K562 (cell line): ENCODE data around the gene TNPO2. TPM values are rescaled to one million over a fixed set of nuclear protein-coding genes. Genes with fewer than 3 reads are reported as not detected.

ENCODE experiments used
- ATAC-seq: fragments of 200-7000 bp; cut with Tn5 transposase; 3 replicates; pipeline ENCODE4 v1.9.1; 2020; ENCODE audit warnings: moderate library complexity
- BruUV-seq: library from RNA; stranded (reverse); fragments of 400-500 nt; replicated peaks from 2 replicates; lab custom pipeline; 2021; lab: Mats Ljungman, UMichigan
- CTCF ChIA-PET: fragments of 300-600 bp; formaldehyde crosslinking; extraction: SDS; loops from one replicate; lab custom pipeline; 2021; ENCODE audit warnings: low intra/inter-chr PET ratio; lab: Yijun Ruan, JAX
- POLR2A ChIA-PET: fragments of 300-600, 350-650 bp; sonication (Branson Sonifier 250); formaldehyde crosslinking; extraction: SDS; loops from one replicate; lab custom pipeline; 2021; ENCODE audit warnings: antibody characterized with exemption, inconsistent platforms; lab: Yijun Ruan, JAX
- DNase-seq, 4 experiments: peaks; one replicate each; pipeline versions ENCODE4 v3.0.0 to v3.0.0-alpha.2; 2011 to 2018; ENCODE audit warnings: low spot score in 3 of 4, mixed read lengths in 3 of 4; ENCODE audit errors: extremely low read depth in 1 of 4
- FAIRE-seq: peaks from 2 replicates; lab custom pipeline; 2011; peaks lifted over from hg19 to GRCh38; lab: Jason Lieb, UNC
- H2AFZ ChIP-seq: 2 replicates; pipeline ENCODE4 v1.6.0; 2011; ENCODE audit warnings: low read depth, low read length, control low read depth, inconsistent platforms
- H3K27ac ChIP-seq: fragments of 200-600 bp; 3 replicates; pipeline ENCODE4 v1.8.0; 2011; ENCODE audit warnings: low read depth, mild to moderate bottlenecking, control low read depth, inconsistent platforms, low read length, moderate library complexity, mixed read lengths; ENCODE audit errors: extremely low read depth
- H3K27me3 ChIP-seq, 2 experiments: fragments of 300-600 bp in 1 of 2; 2 replicates in 1 of 2; 3 replicates in 1 of 2; pipeline versions ENCODE4 v1.6.0 to v1.8.0; 2011; ENCODE audit warnings: inconsistent platforms in 2 of 2, low read length in 2 of 2, mild to moderate bottlenecking in 1 of 2, mixed read lengths in 1 of 2, moderate library complexity in 1 of 2; ENCODE audit not compliant: control insufficient read depth in 2 of 2, insufficient read depth in 2 of 2
- H3K36me3 ChIP-seq: fragments of 300-600 bp; 3 replicates; pipeline ENCODE4 v1.8.0; 2011; ENCODE audit warnings: mild to moderate bottlenecking, low read length, inconsistent platforms; ENCODE audit not compliant: control insufficient read depth, insufficient read depth
- H3K4me1 ChIP-seq, 2 experiments: fragments of 200-600 bp in 1 of 2; replicated peaks in 1 of 2; 2 replicates in 1 of 2; 3 replicates in 1 of 2; pipeline versions ENCODE4 v1.5.1 to v1.8.0; 2011; ENCODE audit warnings: inconsistent platforms in 2 of 2, low read length in 2 of 2, mild to moderate bottlenecking in 1 of 2, mixed read lengths in 1 of 2, moderate library complexity in 1 of 2; ENCODE audit not compliant: control insufficient read depth in 2 of 2, insufficient read depth in 2 of 2
- H3K4me2 ChIP-seq: 2 replicates; pipeline ENCODE4 v1.6.1; 2011; ENCODE audit warnings: low read length, control low read depth, inconsistent platforms, mixed read lengths; ENCODE audit not compliant: insufficient read depth
- H3K4me3 ChIP-seq: fragments of 200-600 bp; sonication (generic), shearing (Covaris generic); 2 replicates; pipeline ENCODE4 v1.5.1; 2016; ENCODE audit warnings: control low read depth, inconsistent platforms
- H3K79me2 ChIP-seq: fragments of 200-600 bp; 3 replicates; pipeline ENCODE4 v1.8.0; 2011; ENCODE audit warnings: low read length, inconsistent platforms; ENCODE audit not compliant: control insufficient read depth, insufficient read depth
- H3K9ac ChIP-seq, 2 experiments: 2 replicates each; pipeline versions ENCODE4 v1.6.0 to v1.6.1; 2011; ENCODE audit warnings: low read depth in 2 of 2, low read length in 2 of 2, control low read depth in 1 of 2, inconsistent platforms in 1 of 2, mild to moderate bottlenecking in 1 of 2, mixed read lengths in 1 of 2; ENCODE audit not compliant: insufficient read depth in 1 of 2
- H3K9me1 ChIP-seq: one replicate; pipeline ENCODE4 v1.6.0; 2011; ENCODE audit warnings: inconsistent platforms, mild to moderate bottlenecking, low read length, moderate library complexity; ENCODE audit not compliant: control insufficient read depth, insufficient read depth
- H3K9me3 ChIP-seq: replicated peaks from 2 replicates; pipeline ENCODE4 v1.5.1; 2011; ENCODE audit warnings: low read depth, low read length, inconsistent platforms; ENCODE audit not compliant: control insufficient read depth, insufficient read depth
- H4K20me1 ChIP-seq: replicated peaks from 2 replicates; pipeline ENCODE4 v1.6.1; 2011; ENCODE audit warnings: low read length, inconsistent platforms, mixed read lengths; ENCODE audit not compliant: control insufficient read depth, insufficient read depth
- ATF7 ChIP-seq: fragments of 450-650 bp; IDR thresholded peaks from 2 replicates; pipeline ENCODE4 v1.7.1; 2014; ENCODE audit warnings: mild to moderate bottlenecking, moderate library complexity
- BMI1 ChIP-seq: fragments of 150-350 bp; IDR thresholded peaks from 2 replicates; pipeline ENCODE4 v1.6.1; 2014; ENCODE audit warnings: low read length
- COPS2 ChIP-seq: fragments of 450-650 bp; conservative IDR thresholded peaks from 2 replicates; pipeline ENCODE4 v1.6.1; 2016; ENCODE audit warnings: mild to moderate bottlenecking, moderate library complexity
- ETS2 ChIP-seq: IDR thresholded peaks from 2 replicates; pipeline ENCODE4 v1.6.1; 2016; ENCODE audit warnings: borderline replicate concordance, missing genetic modification characterization, mild to moderate bottlenecking, moderate library complexity, missing compliant biosample characterization; ENCODE audit not compliant: poor library complexity, severe bottlenecking
- FOXK1 ChIP-seq: sonication (generic); formaldehyde crosslinking; IDR thresholded peaks from 2 replicates; pipeline ENCODE4 v1.8.0; 2022; ENCODE audit warnings: missing genetic modification reagents, mild to moderate bottlenecking, borderline replicate concordance
- KAT8 ChIP-seq: fragments of 450-650 bp; IDR thresholded peaks from 2 replicates; pipeline ENCODE4 v1.6.1; 2016; ENCODE audit warnings: low read depth, mild to moderate bottlenecking
- POLR2G ChIP-seq: fragments of 200-400 bp; formaldehyde crosslinking; IDR thresholded peaks from 2 replicates; pipeline ENCODE4 v1.6.1; 2017; ENCODE audit warnings: low read depth, mild to moderate bottlenecking, antibody characterized with exemption, low read length, moderate library complexity
- RBFOX2 ChIP-seq: fragments of 200-400 bp; formaldehyde crosslinking; IDR thresholded peaks from 2 replicates; pipeline ENCODE4 v1.6.1; 2017; ENCODE audit warnings: low read depth, mild to moderate bottlenecking, low read length, moderate library complexity
- RBM22 ChIP-seq: fragments of 200-400 bp; formaldehyde crosslinking; IDR thresholded peaks from 2 replicates; pipeline ENCODE4 v1.6.1; 2018; ENCODE audit warnings: low read length, low read depth; ENCODE audit not compliant: poor library complexity, severe bottlenecking
- RUNX1 ChIP-seq: sonication (generic); IDR thresholded peaks from 2 replicates; pipeline ENCODE4 v1.6.1; 2016; ENCODE audit warnings: antibody characterized with exemption, low read depth
- SAP30 ChIP-seq: fragments of 200-600 bp; sonication (generic); IDR thresholded peaks from 2 replicates; pipeline ENCODE4 v1.6.1; 2012; ENCODE audit warnings: borderline replicate concordance, low read depth, mild to moderate bottlenecking, moderate library complexity, low read length, control low read depth, inconsistent platforms; ENCODE audit not compliant: insufficient read depth, poor library complexity, severe bottlenecking
- SIRT6 ChIP-seq: IDR thresholded peaks from one replicate; pipeline ENCODE4 v1.6.1; 2012; ENCODE audit warnings: low read depth, mild to moderate bottlenecking, control low read depth, inconsistent platforms, low read length, moderate library complexity
- SMAD4 ChIP-seq: fragments of 250-450 bp; sonication (Bioruptor Pico); conservative IDR thresholded peaks from 2 replicates; pipeline ENCODE4 v1.8.0; 2021; ENCODE audit warnings: inconsistent platforms, mild to moderate bottlenecking, moderate library complexity
- SREBF1 ChIP-seq: fragments of 150-350 bp; IDR thresholded peaks from 2 replicates; pipeline ENCODE4 v1.6.1; 2014; ENCODE audit warnings: antibody characterized with exemption, low read depth, low read length, borderline replicate concordance
- ZEB2 ChIP-seq: fragments of 450-650 bp; IDR thresholded peaks from 2 replicates; pipeline ENCODE4 v1.6.1; 2016
- ZNF140 ChIP-seq: fragments of 250-450 bp; sonication (Bioruptor Pico); IDR thresholded peaks from 2 replicates; pipeline ENCODE4 v1.8.0; 2021; ENCODE audit warnings: moderate library complexity, mild to moderate bottlenecking, inconsistent platforms
- ZNF212 ChIP-seq: fragments of 450-650 bp; formaldehyde crosslinking; IDR thresholded peaks from 2 replicates; pipeline ENCODE4 v1.4.0; 2020; ENCODE audit warnings: mild to moderate bottlenecking
- ZNF384 ChIP-seq: IDR thresholded peaks from 2 replicates; pipeline ENCODE4 v1.6.1; 2012; ENCODE audit warnings: low read depth, low read length, improper control_type of control experiment
- WGBS: fragments of 100-300 bp; shearing (Covaris generic); methylation state at CpG from one replicate; pipeline ENCODE4 v1.1.6; 2016; ENCODE audit warnings: low coverage, mixed read lengths; ENCODE audit not compliant: insufficient coverage; ENCODE audit errors: missing lambda C conversion rate; 5-methylcytosine and 5-hydroxymethylcytosine counted together
- in situ Hi-C: fragments of 300-500 bp; cut with MboI; formaldehyde crosslinking; loops from 4 replicates; pipeline ENCODE4 v1.15.0; 2018; ENCODE audit warnings: inconsistent platforms, mixed read lengths
- intact Hi-C: fragments of 100-400 bp; cut with micrococcal nuclease; formaldehyde crosslinking; loops from 2 replicates; pipeline ENCODE4 v1.14.2; 2022
- polyA plus RNA-seq, 8 experiments: library from polyadenylated mRNA; depleted of rRNA in 4 of 8; stranded (reverse) in 5 of 8; unstranded in 3 of 8; fragments of >200 nt; fragmentation: Nextera tagmentation in 2 of 8; fragmentation: Illumina TruSeq in 1 of 8; extraction: Ambion mirVana in 2 of 8; extraction: Trizol in 1 of 8; gene quantifications; 2 replicates each; pipeline versions ENCODE4 v1.2.1 to v1.2.3, GENCODE V29; 2011 to 2014; ENCODE audit warnings: inconsistent platforms in 1 of 8, missing spikeins in 1 of 8
- total RNA-seq, 7 experiments: library from RNA; depleted of rRNA in 6 of 7; stranded (reverse); fragments of >200 nt in 6 of 7; fragmentation: Illumina TruSeq in 2 of 7; extraction: Trizol in 2 of 7; gene quantifications; 2 replicates each; pipeline versions ENCODE4 v1.2.1 to v1.2.3, GENCODE V29; 2011 to 2021; ENCODE audit warnings: low replicate concordance in 1 of 7
- TF ChIP-seq, protein P1 (sequence below), 2 experiments: IDR thresholded peaks; 2 replicates each; pipeline ENCODE4 v1.6.1; 2012; ENCODE audit warnings: improper control_type of control experiment in 2 of 2, low read depth in 2 of 2, low read length in 2 of 2, borderline replicate concordance in 1 of 2

TNPO2 gene
- total and polyA plus RNA-seq, 9 of the 15 experiments (the other 6 are each of a cell fraction or from before 2014, with no cell fraction given): 6.0 to 126 (median 53.8) TPM

GRCh38 chr19:12701596-12702282 lies 22.0 kb downstream of the TNPO2 start:
- POLR2A ChIA-PET: interaction anchor here (0.8 kb wide), 1 partner anchor 14 kb away, joined by 3 read pairs; no protein-coding TSS in a partner anchor

DNA sequence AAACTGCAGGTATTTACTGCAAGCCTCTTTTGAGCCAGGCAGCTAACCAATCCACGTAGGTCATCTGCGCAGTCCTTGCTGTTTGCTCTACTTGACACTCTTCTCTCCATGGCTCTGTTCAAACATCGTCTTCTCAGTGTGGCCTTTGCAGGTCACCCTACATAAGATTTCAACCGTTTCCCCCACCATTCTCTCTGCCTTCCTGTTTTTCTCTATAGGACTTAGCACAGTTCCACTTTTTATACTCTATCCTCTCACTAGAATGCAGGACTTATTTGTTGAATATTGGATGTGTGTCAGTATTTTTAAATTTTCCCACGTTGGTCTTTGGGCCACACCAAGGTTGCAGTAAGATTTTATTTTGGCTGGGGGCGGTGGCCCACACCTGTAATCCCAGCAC lies 25.6 kb downstream of the TNPO2 start:
- ATAC-seq (no peak), DNase-seq (no peak), FAIRE-seq (no peak)
- POLR2A ChIA-PET: interaction anchor here (0.6 to 1.9 kb wide), 4 partner anchors 9 to 558 kb away, joined by 3 to 5 read pairs (median 4); partner anchors contain the start of genes ZNF20, ZNF490 and ZNF791
- BruUV-seq: no TSS peak
- Histone ChIP-seq H4K20me1 (no peaks in the 10 kb centered on the region), H2AFZ (no peak overlapping the region), H3K4me1 (peaks cover 0 to 34% of the 10 kb centered on the region in 2 experiments; a peak in 3 of 5 replicates), H3K36me3 (peaks cover 62% of the 10 kb centered on the region), H3K9ac (no peak overlapping the region), H3K4me2 (no peak overlapping the region), H3K9me1 (peaks cover 2% of the 10 kb centered on the region), H3K4me3 (no peak overlapping the region), H3K27ac (no peak overlapping the region), H3K27me3 (no peaks in the 10 kb centered on the region; a peak in 1 of 5 replicates), H3K9me3 (no peaks in the 10 kb centered on the region), H3K79me2 (peaks cover 7% of the 10 kb centered on the region; the same call in 2 of the 3 replicates)
- intact Hi-C loops: no loop called here
- CTCF ChIA-PET: no interaction called here
- in situ Hi-C loops: no loop called here
- WGBS: 75% methylated on average over 6 of the region's 6 CpGs
- no peak for TF ChIP-seq ZNF140
- TF ChIP-seq, protein P1, sequence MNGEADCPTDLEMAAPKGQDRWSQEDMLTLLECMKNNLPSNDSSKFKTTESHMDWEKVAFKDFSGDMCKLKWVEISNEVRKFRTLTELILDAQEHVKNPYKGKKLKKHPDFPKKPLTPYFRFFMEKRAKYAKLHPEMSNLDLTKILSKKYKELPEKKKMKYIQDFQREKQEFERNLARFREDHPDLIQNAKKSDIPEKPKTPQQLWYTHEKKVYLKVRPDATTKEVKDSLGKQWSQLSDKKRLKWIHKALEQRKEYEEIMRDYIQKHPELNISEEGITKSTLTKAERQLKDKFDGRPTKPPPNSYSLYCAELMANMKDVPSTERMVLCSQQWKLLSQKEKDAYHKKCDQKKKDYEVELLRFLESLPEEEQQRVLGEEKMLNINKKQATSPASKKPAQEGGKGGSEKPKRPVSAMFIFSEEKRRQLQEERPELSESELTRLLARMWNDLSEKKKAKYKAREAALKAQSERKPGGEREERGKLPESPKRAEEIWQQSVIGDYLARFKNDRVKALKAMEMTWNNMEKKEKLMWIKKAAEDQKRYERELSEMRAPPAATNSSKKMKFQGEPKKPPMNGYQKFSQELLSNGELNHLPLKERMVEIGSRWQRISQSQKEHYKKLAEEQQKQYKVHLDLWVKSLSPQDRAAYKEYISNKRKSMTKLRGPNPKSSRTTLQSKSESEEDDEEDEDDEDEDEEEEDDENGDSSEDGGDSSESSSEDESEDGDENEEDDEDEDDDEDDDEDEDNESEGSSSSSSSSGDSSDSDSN (IDR thresholded peaks at IDR 0.05; ENCODE audit: borderline replicate concordance in 1 of 2, low read depth in 2 of 2, low read length in 2 of 2): no peak
- no peak for TF ChIP-seq ETS2 (tag)
- no peak for TF ChIP-seq SAP30
- TF ChIP-seq RUNX1: no peak
- TF ChIP-seq ATF7: no peak
- TF ChIP-seq ZNF212 (CRISPR knock-in tag): no peak
- TF ChIP-seq ZNF384: no peak
- TF ChIP-seq KAT8: no peak

More at GRCh38 chr19:12701596-12702282, 22.0 kb downstream of the TNPO2 start:
- Histone ChIP-seq H3K27me3 (no peaks in the 10 kb centered on the region), H3K27ac (no peak overlapping the region), H3K4me1 (peaks cover 0 to 34% of the 10 kb centered on the region in 2 experiments; a peak in 1 of 5 replicates)
- in situ Hi-C loops: no loop called here
- ATAC-seq: no peak
- TF ChIP-seq SIRT6 (no peak), ZEB2 (no peak), RBFOX2 (peak; percentile 51), SREBF1 (no peak), RBM22 (peak; percentile 75), BMI1 (no peak), FOXK1 (no peak), SMAD4 (no peak), POLR2G (peak; percentile 53; the same call in 1 of the 2 replicates), COPS2 (no peak)
- TF ChIP-seq, all 486 proteins: peak for 3
- no peaks in the 10 kb centered on the region; the same call in 2 of the 3 replicates for H3K79me2 ChIP-seq
- no peak overlapping the region for H3K9ac ChIP-seq
- DNase-seq (no peak), FAIRE-seq (no peak)
- H3K4me2 ChIP-seq: no peak overlapping the region
- no peak overlapping the region for H3K4me3 ChIP-seq
- intact Hi-C loops: no loop called here
- CTCF ChIA-PET: no interaction called here
- H3K36me3 ChIP-seq: peaks cover 86% of the 10 kb centered on the region
- no peaks in the 10 kb centered on the region for H3K9me3 ChIP-seq
- H2AFZ ChIP-seq: no peak overlapping the region
- BruUV-seq: no TSS peak
- 95% methylated on average over 28 of the region's 33 CpGs for WGBS
- H4K20me1 ChIP-seq: no peaks in the 10 kb centered on the region
- H3K9me1 ChIP-seq: peaks cover 2% of the 10 kb centered on the region
